ENCODE data around the gene ADAMTS2. TPM values are rescaled to one million over a fixed set of nuclear protein-coding genes. Genes with fewer than 3 reads are reported as not detected.

ADAMTS2 gene
- total and polyA plus RNA-seq, 2 donors (not counting 3 experiments of a cell fraction or from before 2014, with no cell fraction given): not detected

- dilution Hi-C loops (cut with MboI; ENCODE audit: extremely low pct_ligation_motif_present, low sequenced_read_pairs): no loop called here
- Histone ChIP-seq H3K27ac (ENCODE audit: insufficient read depth, low read depth, low read length) (no peak overlapping the region), H3K4me1 (ENCODE audit: control insufficient read depth, extremely low read depth, insufficient read depth, low read length) (no peaks in the 10 kb centered on the region), H3K27me3 (ENCODE audit: control insufficient read depth in 2 of 2, insufficient read depth in 2 of 2, low read length in 2 of 2) (peaks cover 17 to 21% of the 10 kb centered on the region in 2 experiments), H3K9ac (replicated peaks; ENCODE audit: extremely low read depth, insufficient read depth, low read length) (no peak overlapping the region), H2AFZ (ENCODE audit: low read depth, low read length) (no peak overlapping the region), H3K36me3 (ENCODE audit: control insufficient read depth in 2 of 2, extremely low read depth in 1 of 2, insufficient read depth in 2 of 2, low read length in 2 of 2) (no peaks in the 10 kb centered on the region), H3K9me3 (replicated peaks; ENCODE audit: control insufficient read depth, insufficient read depth, low read length) (no peaks in the 10 kb centered on the region), H3K9me1 (replicated peaks; ENCODE audit: control insufficient read depth, extremely low read depth, insufficient read depth, low read length) (no peaks in the 10 kb centered on the region), H3K4me2 (ENCODE audit: insufficient read depth, low read length) (no peak overlapping the region), H3K4me3 (replicated peaks in 1 of 3; ENCODE audit: insufficient read depth in 1 of 3, low read depth in 1 of 3, low read length in 3 of 3) (no peak overlapping the region), H3K79me2 (ENCODE audit: control insufficient read depth, insufficient read depth, low read length) (no peaks in the 10 kb centered on the region), H4K20me1 (replicated peaks; ENCODE audit: control insufficient read depth, extremely low read depth, insufficient read depth, low read length) (no peaks in the 10 kb centered on the region)
- TF ChIP-seq EZH2 (IDR thresholded peaks at IDR 0.05; ENCODE audit: borderline replicate concordance, low read depth, low read length, severe bottlenecking) (no peak), POLR2A (IDR thresholded peaks at IDR 0.05; ENCODE audit: low read depth, low read length) (no peak), MAX (IDR thresholded peaks at IDR 0.05; ENCODE audit: insufficient read depth, insufficient read length) (no peak), CTCF (IDR thresholded peaks at IDR 0.05; ENCODE audit: extremely low read depth in 1 of 2, insufficient read depth in 1 of 2, low read depth in 1 of 2, low read length in 2 of 2) (no peak), JUN (IDR thresholded peaks at IDR 0.05; ENCODE audit: borderline replicate concordance, insufficient read depth, insufficient read length, low read depth) (no peak), GATA2 (IDR thresholded peaks at IDR 0.05; ENCODE audit: insufficient read depth, insufficient read length, low read depth, low read length) (no peak), POLR2AphosphoS5 (IDR thresholded peaks at IDR 0.05; ENCODE audit: insufficient read depth, low read depth, low read length) (no peak)
- FAIRE-seq: no peak
- POLR2A ChIA-PET: no interaction called here
- CTCF ChIA-PET: no interaction called here
- intact Hi-C loops (cut with micrococcal nuclease): no loop called here
- DNase-seq (ENCODE audit: low read depth, low spot score): no peak
- no TSS peak for BruUV-seq (replicated peaks)
Observed at GRCh38 chr5:179343719-179344430, 1.4 kb downstream of the ADAMTS2 start.
